Measurements from ENCODE around the gene CYB561D1. TPM values are rescaled to one million over a fixed set of nuclear protein-coding genes. Genes with fewer than 3 reads are reported as not detected.
"Not testable (repeated sequence)": the region's sequence is repeated elsewhere in the genome, so short reads cannot be mapped to it uniquely, and the experiment has no call there.

CYB561D1 gene
- 10 to 100 TPM in 1 of 3 donors, 1 to 10 TPM in 2; 8.7 to 10.9 (median 9.5) TPM for polyA plus RNA-seq (ENCODE audit: insufficient read length in 3 of 3)
- long read RNA-seq, donor 1, full-length matches to known transcripts, result 2 of 2 reads
- long read RNA-seq, donor 1, partial matches to known transcripts, result 0 of 2 reads
- long read RNA-seq, donor 1, other reads (novel, unspliced or antisense), result 0 of 2 reads
- long read RNA-seq, donor 2, partial matches to known transcripts, result 0 of 2 reads
- long read RNA-seq, donor 2, other reads (novel, unspliced or antisense), result 0 of 2 reads
- long read RNA-seq, donor 3, result 0 reads
- long read RNA-seq, donor 4, result 0 reads
- long read RNA-seq, donor 5, result 0 reads
- long read RNA-seq, donor 6, partial matches to known transcripts, result 0 of 1 reads
- long read RNA-seq, donor 6, other reads (novel, unspliced or antisense), result 0 of 1 reads
- long read RNA-seq, donor 7, result 0 reads
- long read RNA-seq, donor 8, full-length matches to known transcripts, result 2 of 2 reads
- long read RNA-seq, donor 8, partial matches to known transcripts, result 0 of 2 reads
- long read RNA-seq, donor 8, other reads (novel, unspliced or antisense), result 0 of 2 reads
- long read RNA-seq, donor 9, result 0 reads
- long read RNA-seq, donor 10, partial matches to known transcripts, result 0 of 2 reads
- long read RNA-seq, donor 10, other reads (novel, unspliced or antisense), result 0 of 2 reads
- long read RNA-seq, donor 11, partial matches to known transcripts, result 0 of 1 reads
- long read RNA-seq, donor 11, other reads (novel, unspliced or antisense), result 0 of 1 reads
- long read RNA-seq, donor 12, result 0 reads
- long read RNA-seq, donor 13, full-length matches to known transcripts, result 2 of 2 reads
- long read RNA-seq, donor 13, partial matches to known transcripts, result 0 of 2 reads
- long read RNA-seq, donor 13, other reads (novel, unspliced or antisense), result 0 of 2 reads
- long read RNA-seq, donor 14, partial matches to known transcripts, result 0 of 1 reads
- long read RNA-seq, donor 14, other reads (novel, unspliced or antisense), result 0 of 1 reads
- long read RNA-seq, donor 15, partial matches to known transcripts, result 0 of 2 reads
- long read RNA-seq, donor 15, other reads (novel, unspliced or antisense), result 0 of 2 reads
- long read RNA-seq, donor 16, full-length matches to known transcripts, result 2 of 2 reads
- long read RNA-seq, donor 16, partial matches to known transcripts, result 0 of 2 reads
- long read RNA-seq, donor 16, other reads (novel, unspliced or antisense), result 0 of 2 reads

GRCh38 chr1:109493805-109494539 is at the start of gene CYB561D1:
Gene CYB561D1, plus strand, starts transcription at chr1:109494094. Its CDS starts 46 bp downstream, at chr1:109494140.
- peak in 9 of 11 donors; percentile 74 to 86 (median 79) for DNase-seq (ENCODE audit: extremely low read depth in 1 of 11, low read depth in 9 of 11, low spot score in 4 of 11)

GRCh38 chr1:109444346-109444745 is 49.5 kb upstream of the CYB561D1 start:
- no peak for DNase-seq (ENCODE audit: extremely low read depth in 1 of 11, low read depth in 9 of 11, low spot score in 4 of 11)

GRCh38 chr1:109445949-109446695 is 47.8 kb upstream of the CYB561D1 start:
- DNase-seq (ENCODE audit: extremely low read depth in 1 of 11, low read depth in 9 of 11, low spot score in 4 of 11), result not testable (repeated sequence)

- DNase-seq (ENCODE audit: extremely low read depth in 1 of 11, low read depth in 9 of 11, low spot score in 4 of 11), result no peak
These were observed 46.4 kb upstream of the CYB561D1 start for GRCh38 chr1:109447524-109447923.

GRCh38 chr1:109454497-109455133 is 39.3 kb upstream of the CYB561D1 start:
- no peak for DNase-seq (ENCODE audit: extremely low read depth in 1 of 11, low read depth in 9 of 11, low spot score in 4 of 11)

- no peak for DNase-seq (ENCODE audit: extremely low read depth in 1 of 11, low read depth in 9 of 11, low spot score in 4 of 11)
These were observed 36.1 kb upstream of the CYB561D1 start for GRCh38 chr1:109457819-109458218.

GRCh38 chr1:109466125-109466451 is 27.8 kb upstream of the CYB561D1 start:
- no peak for DNase-seq (ENCODE audit: extremely low read depth in 1 of 11, low read depth in 9 of 11, low spot score in 4 of 11)

GRCh38 chr1:109466452-109467300 is 27.2 kb upstream of the CYB561D1 start, which contains the start of gene SYPL2:
Gene SYPL2, plus strand, starts transcription at chr1:109466546. Its CDS starts 298 bp downstream, at chr1:109466844.
- peak in 5 of 11 donors; percentile 30 to 47 (median 40) for DNase-seq (ENCODE audit: extremely low read depth in 1 of 11, low read depth in 9 of 11, low spot score in 4 of 11)

GRCh38 chr1:109467301-109467777 is 26.6 kb upstream of the CYB561D1 start:
- DNase-seq (ENCODE audit: extremely low read depth in 1 of 11, low read depth in 9 of 11, low spot score in 4 of 11), result peak in 1 of 11 donors; percentile 14

- no peak for DNase-seq (ENCODE audit: extremely low read depth in 1 of 11, low read depth in 9 of 11, low spot score in 4 of 11)
These were observed 25.8 kb upstream of the CYB561D1 start for GRCh38 chr1:109468061-109468460.

- no peak for DNase-seq (ENCODE audit: extremely low read depth in 1 of 11, low read depth in 9 of 11, low spot score in 4 of 11)
These were observed 25.0 kb upstream of the CYB561D1 start for GRCh38 chr1:109468903-109469302.

- DNase-seq (ENCODE audit: extremely low read depth in 1 of 11, low read depth in 9 of 11, low spot score in 4 of 11), result no peak
These were observed 23.6 kb upstream of the CYB561D1 start for GRCh38 chr1:109470245-109470644.

- no peak for DNase-seq (ENCODE audit: extremely low read depth in 1 of 11, low read depth in 9 of 11, low spot score in 4 of 11)
These were observed 21.1 kb upstream of the CYB561D1 start for GRCh38 chr1:109472779-109473178.

GRCh38 chr1:109473284-109474057 is 20.4 kb upstream of the CYB561D1 start:
- not testable (repeated sequence) for DNase-seq (ENCODE audit: extremely low read depth in 1 of 11, low read depth in 9 of 11, low spot score in 4 of 11)

GRCh38 chr1:109474697-109475096 is 19.2 kb upstream of the CYB561D1 start:
- DNase-seq (ENCODE audit: extremely low read depth in 1 of 11, low read depth in 9 of 11, low spot score in 4 of 11), result no peak

GRCh38 chr1:109475261-109475660 is 18.6 kb upstream of the CYB561D1 start:
- no peak for DNase-seq (ENCODE audit: extremely low read depth in 1 of 11, low read depth in 9 of 11, low spot score in 4 of 11)
